GM23338 (cell line): ENCODE results near the gene PHACTR1. TPM values are rescaled to one million over a fixed set of nuclear protein-coding genes. Genes with fewer than 3 reads are reported as not detected.

Source experiments
- ATAC-seq: fragments of 200-7000 bp; cut with Tn5 transposase; 3 replicates; pipeline ENCODE4 v1.9.1; 2020
- DNase-seq: peaks from one replicate; pipeline ENCODE4 v3.0.0-alpha.2; 2015; ENCODE audit warnings: low spot score
- H2AFZ ChIP-seq: fragments of 200-600 bp; sonication (generic); 2 replicates; pipeline ENCODE4 v1.8.0; 2016; ENCODE audit warnings: antibody characterized with exemption, mild to moderate bottlenecking, moderate library complexity
- H3F3A ChIP-seq: fragments of 200-600 bp; sonication (generic); replicated peaks from 2 replicates; pipeline ENCODE4 v1.8.0; 2017; ENCODE audit warnings: antibody characterized with exemption, mixed run types, low read depth
- H3K27ac ChIP-seq: fragments of 200-600 bp; sonication (generic); 2 replicates; pipeline ENCODE4 v1.6.1; 2016; ENCODE audit warnings: low read depth
- H3K27me3 ChIP-seq: fragments of 200-600 bp; sonication (generic); 2 replicates; pipeline ENCODE4 v1.8.0; 2016; ENCODE audit warnings: mild to moderate bottlenecking, mixed run types, moderate library complexity; ENCODE audit not compliant: insufficient read depth
- H3K36me3 ChIP-seq: fragments of 200-600 bp; sonication (generic); 2 replicates; pipeline ENCODE4 v1.8.0; 2016; ENCODE audit warnings: mild to moderate bottlenecking; ENCODE audit not compliant: insufficient read depth
- H3K4me1 ChIP-seq: fragments of 200-600 bp; sonication (generic); 2 replicates; pipeline ENCODE4 v1.8.0; 2016; ENCODE audit warnings: mild to moderate bottlenecking, moderate library complexity; ENCODE audit not compliant: insufficient read depth
- H3K4me2 ChIP-seq: fragments of 200-600 bp; sonication (generic); 2 replicates; pipeline ENCODE4 v1.7.1; 2017; ENCODE audit warnings: mixed run types
- H3K4me3 ChIP-seq: fragments of 200-600 bp; sonication (generic); 2 replicates; pipeline ENCODE4 v1.6.1; 2016; ENCODE audit warnings: mixed run types
- H3K79me2 ChIP-seq: fragments of 200-600 bp; sonication (generic); replicated peaks from 2 replicates; pipeline ENCODE4 v1.8.0; 2017; ENCODE audit warnings: mild to moderate bottlenecking; ENCODE audit not compliant: insufficient read depth
- H3K9me2 ChIP-seq: fragments of 200-600 bp; sonication (generic); 2 replicates; pipeline ENCODE4 v1.8.0; 2017; ENCODE audit not compliant: insufficient read depth
- H4K20me1 ChIP-seq: fragments of 200-600 bp; sonication (generic); replicated peaks from 2 replicates; pipeline ENCODE4 v1.8.0; 2017; ENCODE audit warnings: mild to moderate bottlenecking; ENCODE audit not compliant: insufficient read depth
- H3K27ac Mint-ChIP-seq: 2 replicates; pipeline ENCODE4 v1.8.0; 2020; ENCODE audit warnings: inconsistent platforms, mild to moderate bottlenecking, moderate library complexity, mixed read lengths
- H3K27me3 Mint-ChIP-seq: 3 replicates; pipeline ENCODE4 v1.8.0; 2022; ENCODE audit warnings: low read depth, mild to moderate bottlenecking, moderate library complexity, mixed read lengths, inconsistent platforms; ENCODE audit not compliant: insufficient read depth, poor library complexity
- H3K36me3 Mint-ChIP-seq: 3 replicates; pipeline ENCODE4 v1.8.0; 2021; ENCODE audit warnings: low read depth, mild to moderate bottlenecking, inconsistent platforms, moderate library complexity, mixed read lengths
- H3K4me1 Mint-ChIP-seq: 3 replicates; pipeline ENCODE4 v1.8.0; 2020; ENCODE audit warnings: mild to moderate bottlenecking, inconsistent platforms, mixed read lengths
- H3K4me3 Mint-ChIP-seq: 3 replicates; pipeline ENCODE4 v1.8.0; 2021; ENCODE audit warnings: moderate library complexity, mild to moderate bottlenecking, inconsistent platforms, mixed read lengths
- H3K9me3 Mint-ChIP-seq: 3 replicates; pipeline ENCODE4 v1.8.0; 2020; ENCODE audit warnings: moderate library complexity, mild to moderate bottlenecking, inconsistent platforms, mixed read lengths
- CREB1 ChIP-seq: fragments of 250-450 bp; sonication (Bioruptor Pico); IDR thresholded peaks from 2 replicates; pipeline ENCODE4 v1.5.0; 2020; ENCODE audit warnings: low read depth, mild to moderate bottlenecking, moderate library complexity
- EZH2 ChIP-seq: fragments of 200-600 bp; sonication (generic); IDR thresholded peaks from one replicate; pipeline ENCODE4 v1.8.0; 2017; ENCODE audit warnings: antibody characterized with exemption, mild to moderate bottlenecking, low read depth; ENCODE audit not compliant: unreplicated experiment
- EZH2phosphoT487 ChIP-seq: fragments of 200-600 bp; sonication (generic); IDR thresholded peaks from one replicate; pipeline ENCODE4 v1.8.1; 2018; ENCODE audit warnings: antibody characterized with exemption; ENCODE audit not compliant: unreplicated experiment
- JUNB ChIP-seq: IDR thresholded peaks from one replicate; pipeline ENCODE4 v1.6.1; 2016; ENCODE audit warnings: antibody characterized with exemption; ENCODE audit not compliant: unreplicated experiment
- NANOG ChIP-seq: IDR thresholded peaks from 2 replicates; pipeline ENCODE4 v1.6.1; 2016; ENCODE audit warnings: antibody characterized with exemption, borderline replicate concordance
- POLR2AphosphoS5 ChIP-seq: IDR thresholded peaks from 2 replicates; pipeline ENCODE4 v1.6.1; 2016; ENCODE audit warnings: antibody characterized with exemption, low read depth
- STAT1 ChIP-seq: IDR thresholded peaks from one replicate; pipeline ENCODE4 v1.6.1; 2016; ENCODE audit warnings: antibody characterized with exemption; ENCODE audit not compliant: unreplicated experiment
- ZNF114 ChIP-seq: fragments of 250-450 bp; sonication (Bioruptor Pico); IDR thresholded peaks from 2 replicates; pipeline ENCODE4 v1.5.0; 2020; ENCODE audit warnings: mild to moderate bottlenecking, moderate library complexity
- ZNF331 ChIP-seq: fragments of 250-450 bp; sonication (Bioruptor Pico); IDR thresholded peaks from 2 replicates; pipeline ENCODE4 v1.5.0; 2020; ENCODE audit warnings: low read depth, mild to moderate bottlenecking, moderate library complexity
- polyA plus RNA-seq: library from polyadenylated mRNA; unstranded; fragments of >200 nt; fragmentation: Nextera tagmentation; extraction: Ambion mirVana; gene quantifications from 2 replicates; pipeline ENCODE4 v1.2.1, GENCODE V29; 2016
- total RNA-seq: library from RNA; depleted of rRNA; stranded (reverse); fragments of >200 nt; shearing (Covaris generic); gene quantifications from 2 replicates; pipeline ENCODE4 v1.2.3, GENCODE V29; 2014
- TF ChIP-seq, protein P1 (sequence below): IDR thresholded peaks from one replicate; pipeline ENCODE4 v1.6.1; 2018; ENCODE audit warnings: antibody characterized with exemption; ENCODE audit not compliant: unreplicated experiment
- TF ChIP-seq, protein P2 (sequence below), 2 experiments: fragments of 200-600 bp in 1 of 2; sonication (generic) in 1 of 2; conservative IDR thresholded peaks; 2 replicates each; pipeline versions ENCODE4 v1.5.1 to v1.6.1; 2016 to 2017; ENCODE audit warnings: antibody characterized with exemption in 2 of 2, low read depth in 2 of 2, mild to moderate bottlenecking in 2 of 2, moderate library complexity in 1 of 2
- TF ChIP-seq, protein P3 (sequence below): IDR thresholded peaks from 2 replicates; pipeline ENCODE4 v1.6.1; 2016; ENCODE audit warnings: antibody characterized with exemption

Gene PHACTR1
- total and polyA plus RNA-seq, 2 experiments from 2014 or later: 5.9 to 19.3 TPM

DNA sequence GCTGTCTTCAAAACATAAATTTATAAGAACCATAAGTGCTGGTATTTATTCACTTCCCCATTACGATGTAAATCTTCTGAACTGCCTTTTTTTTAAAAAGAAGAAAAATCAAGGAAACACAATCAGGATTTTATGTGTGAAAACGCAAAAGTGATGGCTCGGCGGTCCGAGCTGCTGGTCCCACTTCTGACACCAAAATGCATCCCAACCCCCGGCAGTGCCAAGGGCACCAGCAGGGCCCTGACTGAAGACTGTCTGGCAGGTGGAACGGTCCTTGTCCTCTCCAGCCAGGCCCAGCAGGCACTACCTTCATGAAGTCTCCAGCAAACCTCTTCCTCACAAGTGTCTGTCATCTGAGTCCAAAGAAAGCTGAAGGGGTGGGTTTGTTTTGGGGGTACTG, 570.5 kb downstream of the PHACTR1 start:
- Histone ChIP-seq H3K9me2 (no peaks in the 10 kb centered on the region), H3K4me3 (no peak overlapping the region), H3K27me3 (no peaks in the 10 kb centered on the region), H3K4me2 (no peak overlapping the region), H2AFZ (no peak overlapping the region), H3K27ac (no peak overlapping the region), H3K79me2 (no peaks in the 10 kb centered on the region), H3F3A (no peaks in the 10 kb centered on the region), H3K4me1 (0 out of 2 replicates have a peak, but pooled peaks cover 5% of the 10 kb centered on the region), H3K36me3 (peaks cover 3% of the 10 kb centered on the region; the same call in 1 of the 2 replicates), H4K20me1 (no peaks in the 10 kb centered on the region)
- H3K36me3 Mint-ChIP-seq: peaks cover 70% of the 10 kb centered on the region
- H3K4me3 Mint-ChIP-seq: no peak overlapping the region
- DNase-seq (no peak), ATAC-seq (no peak)
- no peak overlapping the region for H3K27ac Mint-ChIP-seq
- H3K4me1 Mint-ChIP-seq: peaks cover 10% of the 10 kb centered on the region
- H3K27me3 Mint-ChIP-seq: peaks cover 18% of the 10 kb centered on the region
- H3K9me3 Mint-ChIP-seq: peaks cover 30% of the 10 kb centered on the region
- no peak for TF ChIP-seq POLR2AphosphoS5
- no peak for TF ChIP-seq EZH2phosphoT487
- TF ChIP-seq JUNB: no peak
- TF ChIP-seq STAT1: no peak

DNA sequence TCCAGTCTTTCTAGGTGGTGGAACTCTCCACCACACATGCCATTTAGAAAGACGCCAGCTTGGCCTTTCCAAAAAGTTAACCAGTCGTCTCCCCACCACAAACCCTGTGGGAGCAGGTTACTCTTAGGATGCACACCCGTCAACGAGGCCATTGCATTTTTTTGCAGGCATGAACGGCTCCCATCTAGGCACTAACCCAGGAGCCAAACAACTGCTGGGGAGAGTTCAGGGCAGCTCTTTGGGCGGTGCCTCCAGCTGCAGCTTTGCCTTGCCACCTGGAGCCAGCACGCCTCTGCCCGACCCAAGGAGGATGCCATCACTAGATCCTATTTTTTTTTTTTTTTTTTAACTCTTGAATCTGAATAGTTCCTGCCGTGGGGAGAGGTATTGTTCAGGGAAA, 571.9 kb downstream of the PHACTR1 start:
- Mint-ChIP-seq H3K4me1 (peaks cover under 1% of the 10 kb centered on the region), H3K9me3 (peaks cover 30% of the 10 kb centered on the region), H3K36me3 (peaks cover 80% of the 10 kb centered on the region), H3K27me3 (peaks cover 16% of the 10 kb centered on the region), H3K27ac (no peak overlapping the region), H3K4me3 (no peak overlapping the region)
- Histone ChIP-seq H4K20me1 (no peaks in the 10 kb centered on the region), H3K4me2 (no peak overlapping the region), H3K27me3 (no peaks in the 10 kb centered on the region), H3F3A (no peaks in the 10 kb centered on the region), H3K4me3 (no peak overlapping the region), H3K27ac (no peak overlapping the region), H3K4me1 (no peaks in the 10 kb centered on the region), H3K9me2 (no peaks in the 10 kb centered on the region), H2AFZ (no peak overlapping the region), H3K79me2 (no peaks in the 10 kb centered on the region), H3K36me3 (peaks cover 3% of the 10 kb centered on the region; the same call in 1 of the 2 replicates)
- DNase-seq: no peak
- ATAC-seq: no peak
- TF ChIP-seq, protein P1, sequence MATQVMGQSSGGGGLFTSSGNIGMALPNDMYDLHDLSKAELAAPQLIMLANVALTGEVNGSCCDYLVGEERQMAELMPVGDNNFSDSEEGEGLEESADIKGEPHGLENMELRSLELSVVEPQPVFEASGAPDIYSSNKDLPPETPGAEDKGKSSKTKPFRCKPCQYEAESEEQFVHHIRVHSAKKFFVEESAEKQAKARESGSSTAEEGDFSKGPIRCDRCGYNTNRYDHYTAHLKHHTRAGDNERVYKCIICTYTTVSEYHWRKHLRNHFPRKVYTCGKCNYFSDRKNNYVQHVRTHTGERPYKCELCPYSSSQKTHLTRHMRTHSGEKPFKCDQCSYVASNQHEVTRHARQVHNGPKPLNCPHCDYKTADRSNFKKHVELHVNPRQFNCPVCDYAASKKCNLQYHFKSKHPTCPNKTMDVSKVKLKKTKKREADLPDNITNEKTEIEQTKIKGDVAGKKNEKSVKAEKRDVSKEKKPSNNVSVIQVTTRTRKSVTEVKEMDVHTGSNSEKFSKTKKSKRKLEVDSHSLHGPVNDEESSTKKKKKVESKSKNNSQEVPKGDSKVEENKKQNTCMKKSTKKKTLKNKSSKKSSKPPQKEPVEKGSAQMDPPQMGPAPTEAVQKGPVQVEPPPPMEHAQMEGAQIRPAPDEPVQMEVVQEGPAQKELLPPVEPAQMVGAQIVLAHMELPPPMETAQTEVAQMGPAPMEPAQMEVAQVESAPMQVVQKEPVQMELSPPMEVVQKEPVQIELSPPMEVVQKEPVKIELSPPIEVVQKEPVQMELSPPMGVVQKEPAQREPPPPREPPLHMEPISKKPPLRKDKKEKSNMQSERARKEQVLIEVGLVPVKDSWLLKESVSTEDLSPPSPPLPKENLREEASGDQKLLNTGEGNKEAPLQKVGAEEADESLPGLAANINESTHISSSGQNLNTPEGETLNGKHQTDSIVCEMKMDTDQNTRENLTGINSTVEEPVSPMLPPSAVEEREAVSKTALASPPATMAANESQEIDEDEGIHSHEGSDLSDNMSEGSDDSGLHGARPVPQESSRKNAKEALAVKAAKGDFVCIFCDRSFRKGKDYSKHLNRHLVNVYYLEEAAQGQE: no peak
- no peak for TF ChIP-seq CREB1 (CRISPR knock-in tag)
- no peak for TF ChIP-seq EZH2
- no peak for TF ChIP-seq NANOG
- TF ChIP-seq, protein P2, sequence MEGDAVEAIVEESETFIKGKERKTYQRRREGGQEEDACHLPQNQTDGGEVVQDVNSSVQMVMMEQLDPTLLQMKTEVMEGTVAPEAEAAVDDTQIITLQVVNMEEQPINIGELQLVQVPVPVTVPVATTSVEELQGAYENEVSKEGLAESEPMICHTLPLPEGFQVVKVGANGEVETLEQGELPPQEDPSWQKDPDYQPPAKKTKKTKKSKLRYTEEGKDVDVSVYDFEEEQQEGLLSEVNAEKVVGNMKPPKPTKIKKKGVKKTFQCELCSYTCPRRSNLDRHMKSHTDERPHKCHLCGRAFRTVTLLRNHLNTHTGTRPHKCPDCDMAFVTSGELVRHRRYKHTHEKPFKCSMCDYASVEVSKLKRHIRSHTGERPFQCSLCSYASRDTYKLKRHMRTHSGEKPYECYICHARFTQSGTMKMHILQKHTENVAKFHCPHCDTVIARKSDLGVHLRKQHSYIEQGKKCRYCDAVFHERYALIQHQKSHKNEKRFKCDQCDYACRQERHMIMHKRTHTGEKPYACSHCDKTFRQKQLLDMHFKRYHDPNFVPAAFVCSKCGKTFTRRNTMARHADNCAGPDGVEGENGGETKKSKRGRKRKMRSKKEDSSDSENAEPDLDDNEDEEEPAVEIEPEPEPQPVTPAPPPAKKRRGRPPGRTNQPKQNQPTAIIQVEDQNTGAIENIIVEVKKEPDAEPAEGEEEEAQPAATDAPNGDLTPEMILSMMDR (conservative IDR thresholded peaks at IDR 0.05; ENCODE audit: low read depth in 2 of 2): no peak
- TF ChIP-seq EZH2phosphoT487: no peak
- no peak for TF ChIP-seq POLR2AphosphoS5
- no peak for TF ChIP-seq ZNF114
- TF ChIP-seq JUNB: no peak
- no peak for TF ChIP-seq ZNF331 (CRISPR knock-in tag)
- TF ChIP-seq, protein P3, sequence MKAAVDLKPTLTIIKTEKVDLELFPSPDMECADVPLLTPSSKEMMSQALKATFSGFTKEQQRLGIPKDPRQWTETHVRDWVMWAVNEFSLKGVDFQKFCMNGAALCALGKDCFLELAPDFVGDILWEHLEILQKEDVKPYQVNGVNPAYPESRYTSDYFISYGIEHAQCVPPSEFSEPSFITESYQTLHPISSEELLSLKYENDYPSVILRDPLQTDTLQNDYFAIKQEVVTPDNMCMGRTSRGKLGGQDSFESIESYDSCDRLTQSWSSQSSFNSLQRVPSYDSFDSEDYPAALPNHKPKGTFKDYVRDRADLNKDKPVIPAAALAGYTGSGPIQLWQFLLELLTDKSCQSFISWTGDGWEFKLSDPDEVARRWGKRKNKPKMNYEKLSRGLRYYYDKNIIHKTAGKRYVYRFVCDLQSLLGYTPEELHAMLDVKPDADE: no peak
